Left hindlimb (tissue), 1 donor: ENCODE results near the gene RANBP3L.
"Not testable (repeated sequence)": the region's sequence is repeated elsewhere in the genome, so short reads cannot be mapped to it uniquely, and the experiment has no call there.

ENCODE experiments used
- DNase-seq: peaks from one replicate; pipeline ENCODE4 v3.0.0-alpha.2; 2018

RANBP3L gene

DNA sequence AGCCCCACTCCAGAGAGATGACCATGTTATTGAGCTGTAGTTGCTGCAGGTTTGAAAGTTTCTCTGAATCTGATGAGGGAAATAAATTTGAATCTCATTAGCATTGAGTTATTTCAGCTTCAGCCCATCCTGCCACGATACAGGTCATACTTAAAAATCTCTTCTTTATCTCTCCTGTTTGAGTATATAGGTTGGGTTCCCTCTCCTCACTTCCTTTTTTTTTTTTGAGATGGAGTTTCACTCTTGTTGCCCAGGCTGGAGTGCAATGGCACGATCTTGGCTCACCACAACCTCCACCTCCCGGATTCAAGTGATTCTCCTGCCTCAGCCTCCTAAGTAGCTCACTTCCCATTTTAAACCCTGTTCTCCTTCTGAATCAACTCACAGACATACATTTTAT, 17.9 kb downstream of the RANBP3L start:
- DNase-seq: not testable (repeated sequence)

DNA sequence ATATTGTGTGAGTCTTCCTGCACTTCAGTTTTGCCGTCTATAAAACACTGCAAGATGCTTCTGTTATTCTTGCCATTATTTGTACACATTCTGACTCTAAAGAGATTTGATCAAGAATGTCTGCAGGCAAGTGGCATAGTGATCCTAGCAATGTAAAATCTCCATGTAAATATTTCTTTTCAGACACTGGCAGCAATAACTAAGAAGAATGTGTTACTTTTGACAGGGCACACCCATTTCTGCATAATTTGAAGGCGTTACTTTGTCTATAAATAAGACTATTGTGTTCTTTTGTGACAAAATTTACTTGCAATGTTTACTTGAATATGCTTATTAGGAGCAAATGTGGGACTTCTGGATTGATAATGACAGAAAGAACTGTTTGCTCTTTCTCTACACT, 20.1 kb downstream of the RANBP3L start:
- DNase-seq: no peak

GRCh38 chr5:36279054-36279698, 22.5 kb downstream of the RANBP3L start:
- DNase-seq: no peak

GRCh38 chr5:36277521-36278176, 24.1 kb downstream of the RANBP3L start:
- no peak for DNase-seq

DNA sequence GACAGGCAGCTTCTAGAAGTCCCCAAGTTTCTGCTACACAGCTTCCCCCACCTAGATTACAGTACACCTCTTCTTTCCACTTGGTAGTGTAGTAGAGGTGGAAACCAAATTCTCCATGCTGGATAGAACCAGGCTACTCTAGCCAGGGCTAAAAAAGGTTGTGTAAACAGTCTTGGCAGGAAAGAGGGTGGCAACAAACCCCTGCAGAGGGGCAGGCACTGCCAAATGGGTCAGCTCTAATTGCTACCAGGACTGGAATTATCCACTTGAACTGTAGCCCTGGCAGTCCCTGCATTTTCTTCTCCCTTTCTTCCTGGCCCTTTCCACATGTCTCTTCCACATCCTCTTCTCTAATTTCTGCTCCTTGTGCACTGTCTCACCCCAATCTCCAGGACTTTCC, 24.8 kb downstream of the RANBP3L start:
- no peak for DNase-seq

- DNase-seq: no peak
Observed at GRCh38 chr5:36273809-36274526, 27.7 kb downstream of the RANBP3L start.

DNA sequence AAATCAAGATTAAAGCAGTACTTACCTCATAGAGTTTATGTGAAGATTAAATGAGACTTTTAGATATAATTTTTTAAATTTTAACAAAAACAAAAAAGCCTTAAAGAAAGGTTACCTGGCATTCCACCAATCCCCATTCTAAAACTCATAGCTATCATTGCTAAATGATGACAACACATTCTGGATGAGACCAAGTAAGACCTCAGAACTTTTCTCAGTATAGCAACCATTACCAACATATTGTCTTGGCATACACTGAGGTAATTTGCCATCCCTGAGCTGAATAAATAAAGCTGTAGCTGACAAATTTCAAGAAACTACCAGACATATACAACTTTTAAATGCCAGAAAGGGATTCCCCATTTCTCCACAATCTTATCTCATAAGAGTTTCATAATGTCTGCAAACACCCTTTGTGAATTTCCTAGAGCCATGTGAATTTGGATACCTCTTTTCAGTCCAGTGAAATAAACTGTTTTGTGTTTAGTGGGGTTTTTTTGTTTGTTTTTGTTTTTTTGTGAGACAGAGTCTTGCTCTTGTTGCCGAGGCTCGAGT, 29.5 kb downstream of the RANBP3L start:
- DNase-seq: no peak

GRCh38 chr5:36270876-36271575, 30.7 kb downstream of the RANBP3L start:
- DNase-seq: no peak

GRCh38 chr5:36270175-36270574, 31.5 kb downstream of the RANBP3L start:
- DNase-seq: no peak

- DNase-seq: no peak
Observed at GRCh38 chr5:36269478-36269877, 32.2 kb downstream of the RANBP3L start.

DNA sequence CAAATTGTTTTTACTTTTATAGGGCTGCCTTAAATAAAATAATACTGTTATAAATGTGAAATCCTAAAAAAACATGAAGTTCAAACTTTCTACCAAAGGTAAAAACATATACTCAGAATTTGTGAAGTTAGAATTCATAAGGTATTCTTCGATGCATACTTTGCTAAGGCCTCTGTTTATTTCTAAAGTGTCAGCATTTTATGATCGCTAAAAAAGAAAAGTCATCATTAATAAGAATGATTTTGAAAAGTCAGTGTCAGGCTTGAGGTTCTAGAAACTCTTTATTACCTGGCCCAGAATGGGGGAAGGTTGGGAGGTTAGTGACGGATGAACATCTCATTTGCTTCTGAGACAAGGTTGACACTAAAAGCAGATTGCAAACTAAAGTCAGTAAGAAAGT, 33.8 kb downstream of the RANBP3L start:
- no peak for DNase-seq

- DNase-seq: no peak
Observed at GRCh38 chr5:36264202-36264760, 37.4 kb downstream of the RANBP3L start.

GRCh38 chr5:36261186-36261585, 40.5 kb downstream of the RANBP3L start:
- no peak for DNase-seq

GRCh38 chr5:36253575-36253974, 48.1 kb downstream of the RANBP3L start:
- DNase-seq: no peak

DNA sequence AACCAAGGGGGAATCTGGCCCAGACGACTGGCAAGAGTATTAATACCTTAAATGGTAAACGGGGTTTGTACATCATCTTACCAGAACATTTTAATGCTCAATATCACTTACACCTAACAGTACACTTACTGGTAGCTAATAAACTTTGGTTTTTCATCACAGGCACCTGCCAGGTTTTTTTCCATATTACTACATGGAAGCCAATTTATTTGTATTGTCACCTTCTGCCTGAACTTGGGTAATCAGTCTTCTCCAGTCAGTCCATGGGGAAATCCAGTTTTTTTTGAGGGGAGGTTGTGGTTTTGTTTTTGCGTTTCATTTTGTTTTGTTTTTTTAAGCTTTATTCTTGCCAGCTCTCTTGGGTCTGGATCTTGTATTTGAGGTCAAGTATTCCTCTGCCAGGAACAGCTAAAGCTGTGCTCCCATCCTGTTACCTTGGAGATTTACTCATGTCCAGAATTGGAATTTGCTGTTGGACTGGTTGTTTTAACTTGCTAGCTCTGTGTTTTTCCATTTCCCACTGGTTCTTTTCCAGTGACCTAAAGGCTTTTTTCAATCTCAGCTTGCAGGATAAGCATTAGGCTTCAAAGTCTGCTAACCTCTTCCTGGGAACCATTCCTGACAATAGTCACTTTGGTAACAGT, 48.9 kb downstream of the RANBP3L start:
- no peak for DNase-seq

DNA sequence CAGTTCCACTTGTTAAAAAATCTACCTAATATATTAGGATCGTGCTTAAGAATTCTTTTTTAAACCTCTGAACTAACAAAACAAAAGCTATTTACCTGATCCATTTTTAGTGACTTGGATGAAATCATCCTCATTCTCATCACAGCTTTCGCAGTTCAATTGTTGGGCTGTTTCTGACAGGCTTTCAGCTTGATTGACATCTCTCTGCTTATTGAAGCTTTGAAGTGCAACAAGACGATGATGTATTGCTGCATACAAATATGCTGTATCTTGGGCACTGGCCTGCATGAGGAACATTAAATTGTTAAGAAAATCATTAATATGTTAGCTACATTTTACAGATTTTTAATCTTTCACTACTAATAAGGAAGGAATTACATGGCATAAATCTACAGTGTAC, 50.5 kb downstream of the RANBP3L start:
- DNase-seq: no peak

- DNase-seq: no peak
Observed at GRCh38 chr5:36250427-36250826, 51.3 kb downstream of the RANBP3L start.

DNA sequence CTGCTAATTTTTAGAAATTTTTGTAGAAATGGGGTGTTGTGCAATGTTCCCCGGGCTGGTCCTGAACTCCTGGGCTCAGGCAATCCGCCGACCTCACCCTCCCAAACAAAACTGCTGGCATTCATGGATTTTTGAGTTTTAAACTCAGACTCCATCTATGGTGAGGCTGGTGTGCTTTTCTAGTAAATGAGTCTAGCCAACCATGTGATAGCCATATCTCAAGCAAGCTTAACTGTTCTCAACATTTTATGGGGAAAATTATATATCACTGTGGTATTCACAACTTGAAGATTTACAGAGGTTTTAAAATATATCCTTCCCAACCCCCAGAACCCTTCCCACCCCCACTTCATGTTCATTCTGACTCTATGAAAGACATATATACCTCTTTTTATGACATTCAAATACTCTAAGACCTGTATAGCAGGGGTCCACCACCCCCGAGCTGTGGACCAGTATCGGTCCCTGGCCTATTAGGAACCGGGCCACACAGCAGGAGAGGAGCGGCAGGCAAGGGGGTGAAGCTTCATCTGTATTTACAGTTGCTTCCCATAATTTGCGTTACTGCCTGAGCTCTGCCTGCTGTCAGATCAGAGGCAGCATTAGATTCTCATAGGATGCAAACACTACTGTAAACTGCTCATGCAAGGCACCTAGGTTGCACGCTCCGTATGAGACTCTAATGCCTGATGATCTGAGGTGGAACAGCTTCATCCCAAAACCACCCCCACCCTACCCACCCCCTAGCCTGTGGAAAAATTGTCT, 55.5 kb downstream of the RANBP3L start:
- no peak for DNase-seq

GRCh38 chr5:36244076-36244475, 57.6 kb downstream of the RANBP3L start:
- no peak for DNase-seq

GRCh38 chr5:36243653-36244052, 58.0 kb downstream of the RANBP3L start:
- DNase-seq: no peak
